IMR-90 (cell line): ENCODE measurements around the gene SPC25. TPM values are rescaled to one million over a fixed set of nuclear protein-coding genes. Genes with fewer than 3 reads are reported as not detected.

Source experiments
- ATAC-seq: fragments of 200-7000 bp; cut with Tn5 transposase; 2 replicates; pipeline ENCODE4 v1.9.1; 2020; ENCODE audit warnings: low read depth, mild to moderate bottlenecking, moderate library complexity
- BruUV-seq: library from RNA; stranded (reverse); fragments of 400-500 nt; replicated peaks from 2 replicates; lab custom pipeline; 2021; lab: Mats Ljungman, UMichigan
- CTCF ChIA-PET: fragments of 300-600 bp; formaldehyde crosslinking; extraction: SDS; loops from one replicate; lab custom pipeline; 2021; ENCODE audit warnings: antibody characterized with exemption; lab: Yijun Ruan, JAX
- POLR2A ChIA-PET: fragments of 300-600 bp; sonication (Branson Sonifier 250); formaldehyde crosslinking; loops from one replicate; lab custom pipeline; 2022; ENCODE audit warnings: antibody characterized with exemption; ENCODE audit not compliant: unreplicated experiment; lab: Charles Lee
- DNase-seq: peaks from one replicate; pipeline ENCODE4 v3.0.0; 2013
- H2AFZ ChIP-seq: replicated peaks from 2 replicates; pipeline ENCODE3; 2013; ENCODE audit warnings: low read length, mild to moderate bottlenecking; ENCODE audit not compliant: poor library complexity
- H2AK5ac ChIP-seq: 2 replicates; pipeline ENCODE4 v1.6.1; 2013; ENCODE audit warnings: low read depth, low read length, inconsistent platforms
- H2AK9ac ChIP-seq: replicated peaks from 2 replicates; pipeline ENCODE3; 2013; ENCODE audit warnings: mild to moderate bottlenecking, low read depth, low read length, moderate library complexity; ENCODE audit not compliant: poor library complexity
- H2BK120ac ChIP-seq: 2 replicates; pipeline ENCODE4 v1.6.1; 2013; ENCODE audit warnings: low read depth, low read length, inconsistent platforms
- H2BK15ac ChIP-seq: 3 replicates; pipeline ENCODE4 v1.6.1; 2013; ENCODE audit warnings: low read depth, low read length, inconsistent platforms
- H2BK20ac ChIP-seq: 2 replicates; pipeline ENCODE4 v1.6.1; 2013; ENCODE audit warnings: low read depth, mild to moderate bottlenecking, inconsistent platforms, low read length, moderate library complexity
- H2BK5ac ChIP-seq: 2 replicates; pipeline ENCODE4 v1.6.1; 2013; ENCODE audit warnings: mild to moderate bottlenecking, low read depth, low read length, inconsistent platforms; ENCODE audit not compliant: poor library complexity, severe bottlenecking
- H3K14ac ChIP-seq: replicated peaks from 2 replicates; pipeline ENCODE4 v1.6.1; 2013; ENCODE audit warnings: low read depth, low read length, inconsistent platforms
- H3K18ac ChIP-seq: 2 replicates; pipeline ENCODE4 v1.6.1; 2013; ENCODE audit warnings: low read depth, low read length, control low read depth
- H3K23ac ChIP-seq: 2 replicates; pipeline ENCODE4 v1.6.1; 2013; ENCODE audit warnings: low read depth, low read length, inconsistent platforms
- H3K27ac ChIP-seq: 2 replicates; pipeline ENCODE4 v1.5.1; 2013; ENCODE audit warnings: mild to moderate bottlenecking, control low read depth, low read length; ENCODE audit not compliant: insufficient read depth
- H3K27me3 ChIP-seq: 2 replicates; pipeline ENCODE4 v1.6.1; 2013; ENCODE audit warnings: low read length; ENCODE audit not compliant: control insufficient read depth, insufficient read depth
- H3K36me3 ChIP-seq: 2 replicates; pipeline ENCODE4 v1.6.1; 2013; ENCODE audit warnings: low read length, mixed read lengths; ENCODE audit not compliant: control insufficient read depth, insufficient read depth
- H3K4ac ChIP-seq: 2 replicates; pipeline ENCODE4 v1.6.1; 2013; ENCODE audit warnings: low read depth, low read length, inconsistent platforms
- H3K4me1 ChIP-seq: 2 replicates; pipeline ENCODE4 v1.6.1; 2013; ENCODE audit warnings: low read length, mixed read lengths; ENCODE audit not compliant: control insufficient read depth, insufficient read depth
- H3K4me2 ChIP-seq: 2 replicates; pipeline ENCODE4 v1.6.1; 2013; ENCODE audit warnings: low read depth, mild to moderate bottlenecking, control low read depth, low read length, moderate library complexity
- H3K4me3 ChIP-seq: 2 replicates; pipeline ENCODE4 v1.5.1; 2013; ENCODE audit warnings: low read depth, mild to moderate bottlenecking, control low read depth, low read length, moderate library complexity; ENCODE audit not compliant: insufficient read depth
- H3K56ac ChIP-seq: 2 replicates; pipeline ENCODE4 v1.6.1; 2013; ENCODE audit warnings: low read length, inconsistent platforms; ENCODE audit not compliant: insufficient read depth; ENCODE audit errors: extremely low read depth
- H3K79me1 ChIP-seq, 2 experiments: 2 replicates each; pipeline ENCODE4 v1.6.1; 2013; ENCODE audit warnings: low read length in 2 of 2, inconsistent platforms in 1 of 2, low read depth in 1 of 2
- H3K9ac ChIP-seq: 2 replicates; pipeline ENCODE4 v1.6.1; 2013; ENCODE audit warnings: low read depth, low read length, control low read depth
- H3K9me1 ChIP-seq: 2 replicates; pipeline ENCODE4 v1.6.1; 2013; ENCODE audit warnings: low read length, inconsistent platforms; ENCODE audit not compliant: insufficient read depth
- H3K9me3 ChIP-seq: 2 replicates; pipeline ENCODE4 v1.6.1; 2013; ENCODE audit warnings: low read length; ENCODE audit not compliant: control insufficient read depth, insufficient read depth
- H4K20me1 ChIP-seq: 2 replicates; pipeline ENCODE4 v1.6.1; 2013; ENCODE audit warnings: low read length, inconsistent platforms; ENCODE audit not compliant: insufficient read depth
- H4K5ac ChIP-seq: 2 replicates; pipeline ENCODE4 v1.6.1; 2013; ENCODE audit warnings: mild to moderate bottlenecking, low read depth, low read length, control low read depth
- H4K8ac ChIP-seq, 2 experiments: 2 replicates each; pipeline ENCODE4 v1.6.1; 2013; ENCODE audit warnings: low read depth in 2 of 2, low read length in 2 of 2, control low read depth in 1 of 2, inconsistent platforms in 1 of 2
- H4K91ac ChIP-seq: 2 replicates; pipeline ENCODE4 v1.6.1; 2013; ENCODE audit warnings: low read depth, low read length, inconsistent platforms; ENCODE audit not compliant: insufficient read depth
- MAFK ChIP-seq: IDR thresholded peaks from 2 replicates; pipeline ENCODE4 v1.6.1; 2012; ENCODE audit warnings: low read depth, low read length, improper control_type of control experiment
- POLR2A ChIP-seq: IDR thresholded peaks from 2 replicates; pipeline ENCODE4 v1.6.1; 2012; ENCODE audit warnings: mild to moderate bottlenecking, low read depth, low read length
- WGBS, 2 experiments: methylation state at CpG; one replicate each; pipeline versions ENCODE4 v1.1.5 to v1.1.7; 2013; ENCODE audit warnings: missing lambda C conversion rate in 2 of 2; ENCODE audit not compliant: insufficient read length in 1 of 2; ENCODE audit errors: extremely low coverage in 2 of 2; 5-methylcytosine and 5-hydroxymethylcytosine counted together
- dilution Hi-C: fragments of 300-500 bp; cut with HindIII; formaldehyde crosslinking; loops from one replicate; pipeline ENCODE4 v1.14.3; 2018; ENCODE audit warnings: low sequenced_read_pairs; ENCODE audit not compliant: unreplicated experiment
- in situ Hi-C: fragments of 300-500 bp; cut with MboI; formaldehyde crosslinking; loops from 3 replicates; pipeline ENCODE4 v1.14.3; 2019; ENCODE audit warnings: low sequenced_read_pairs, inconsistent platforms, mixed read lengths
- intact Hi-C: fragments of 100-400 bp; cut with micrococcal nuclease; formaldehyde crosslinking; loops from 2 replicates; pipeline ENCODE4 v1.10.0; 2022
- polyA plus RNA-seq, 3 experiments: library from polyadenylated mRNA; depleted of rRNA; stranded (reverse); fragments of >200 nt; gene quantifications; 2 replicates each; pipeline ENCODE4 v1.2.3, GENCODE V29; 2012; ENCODE audit warnings: low replicate concordance in 1 of 3
- total RNA-seq: library from RNA; depleted of rRNA; stranded (reverse); fragments of >200 nt; gene quantifications from 2 replicates; pipeline ENCODE4 v1.2.3, GENCODE V29; 2012

SPC25 gene
- total and polyA plus RNA-seq, 2 of the 4 experiments (the other 2 are of a cell fraction): 2.0 to 7.1 TPM

- Histone ChIP-seq H2BK20ac (no peak overlapping the region), H3K36me3 (no peaks in the 10 kb centered on the region), H3K4me2 (no peak overlapping the region), H3K18ac (no peak overlapping the region), H2BK15ac (no peak overlapping the region), H3K4me3 (no peak overlapping the region), H3K23ac (no peak overlapping the region), H2BK120ac (no peak overlapping the region), H4K91ac (no peak overlapping the region), H3K27ac (no peak overlapping the region), H3K4ac (no peak overlapping the region), H3K14ac (no peak overlapping the region), H3K79me1 (peaks cover 7 to 10% of the 10 kb centered on the region in 2 experiments; a peak in 3 of 4 replicates), H4K5ac (no peak overlapping the region), H2AK5ac (no peak overlapping the region), H3K4me1 (no peaks in the 10 kb centered on the region), H3K27me3 (peaks cover 3% of the 10 kb centered on the region; the same call in 1 of the 2 replicates), H4K20me1 (no peaks in the 10 kb centered on the region), H2BK5ac (no peak overlapping the region), H4K8ac (no peak overlapping the region), H3K56ac (no peak overlapping the region), H3K9ac (no peak overlapping the region), H3K9me1 (no peaks in the 10 kb centered on the region), H2AFZ (no peak overlapping the region), H2AK9ac (no peak overlapping the region), H3K9me3 (no peaks in the 10 kb centered on the region)
- TF ChIP-seq POLR2A (no peak), MAFK (peak; percentile 57)
- WGBS, 2 experiments: no CpG with 5 or more reads among the region's 3 CpGs
- BruUV-seq: no TSS peak
- in situ Hi-C loops (loop anchor here (25.0 kb wide), 1 partner anchor 755 kb away; no protein-coding TSS in a partner anchor), dilution Hi-C loops (no loop called here), intact Hi-C loops (no loop called here)
- CTCF ChIA-PET: no interaction called here
- no peak for DNase-seq
- POLR2A ChIA-PET: no interaction called here
- ATAC-seq: no peak
Measured at GRCh38 chr2:168892327-168892726, 2.1 kb upstream of the SPC25 start.
